Thoracic aorta (tissue), 2 donors: ENCODE data around the gene DPP8. TPM values are rescaled to one million over a fixed set of nuclear protein-coding genes. Genes with fewer than 3 reads are reported as not detected.

Experiments used
- ATAC-seq: fragments of 150-250 bp; one replicate; pipeline ENCODE4 v1.8.0; 2017; ENCODE audit warnings: low read depth; ENCODE audit not compliant: insufficient number of reproducible peaks, low FRiP score
- DNase-seq: peaks from one replicate; pipeline ENCODE4 v3.0.0-alpha.2; 2020; ENCODE audit warnings: low spot score
- H3K27ac ChIP-seq, 2 donors: fragments of 200-600 bp; sonication (generic); 1 replicate in 1 of 2; 2 replicates in 1 of 2; pipeline ENCODE4 v1.5.1; 2016; ENCODE audit warnings: mild to moderate bottlenecking in 2 of 2, moderate library complexity in 2 of 2
- H3K27me3 ChIP-seq: fragments of 200-600 bp; sonication (generic); replicated peaks from 2 replicates; pipeline ENCODE4 v1.6.0; 2016; ENCODE audit warnings: mild to moderate bottlenecking; ENCODE audit not compliant: insufficient read depth
- H3K36me3 ChIP-seq: fragments of 200-600 bp; sonication (generic); one replicate; pipeline ENCODE4 v1.5.1; 2016
- H3K4me1 ChIP-seq, 2 donors: fragments of 200-600 bp; sonication (generic); 1 replicate in 1 of 2; 2 replicates in 1 of 2; pipeline versions ENCODE4 v1.5.1 to v1.6.0; 2016; ENCODE audit warnings: low read depth in 2 of 2, mild to moderate bottlenecking in 1 of 2; ENCODE audit not compliant: control insufficient read depth in 1 of 2
- H3K4me3 ChIP-seq: fragments of 200-600 bp; sonication (generic); 2 replicates; pipeline ENCODE4 v1.5.1; 2016; ENCODE audit warnings: mild to moderate bottlenecking
- H3K9me3 ChIP-seq: fragments of 200-600 bp; sonication (generic); 2 replicates; pipeline ENCODE4 v1.5.1; 2016
- CTCF ChIP-seq: fragments of 200-600 bp; sonication (generic); IDR thresholded peaks from one replicate; pipeline ENCODE4 v1.5.1; 2019; ENCODE audit warnings: antibody characterized with exemption
- total RNA-seq, 2 donors: library from RNA; depleted of rRNA; stranded (reverse); fragments of >200 nt; gene quantifications; one replicate each; pipeline versions ENCODE4 v1.1.0 to v1.2.3, GENCODE V29; 2016

Gene DPP8
- total RNA-seq, 2 donors from 2014 or later: 38.3 to 58.0 TPM

- no peaks in the 10 kb centered on the region for H3K36me3 ChIP-seq
- no peak overlapping the region for H3K27ac ChIP-seq
- DNase-seq: no peak
These were observed 103.7 kb downstream of the DPP8 start for GRCh38 chr15:65413760-65414144.

GRCh38 chr15:65413051-65413759 lies 104.3 kb downstream of the DPP8 start:
- no peak for TF ChIP-seq CTCF
- no peak for ATAC-seq
- Histone ChIP-seq H3K9me3 (no peaks in the 10 kb centered on the region), H3K4me3 (no peak overlapping the region), H3K36me3 (no peaks in the 10 kb centered on the region), H3K27ac (no peak overlapping the region), H3K27me3 (no peaks in the 10 kb centered on the region), H3K4me1 (no peaks in the 10 kb centered on the region)
- no peak for DNase-seq

More at GRCh38 chr15:65413760-65414144, 103.7 kb downstream of the DPP8 start:
- no peaks in the 10 kb centered on the region for H3K9me3 ChIP-seq
- ATAC-seq: no peak
- no peak overlapping the region for H3K4me3 ChIP-seq
- no peaks in the 10 kb centered on the region for H3K4me1 ChIP-seq
- H3K27me3 ChIP-seq: no peaks in the 10 kb centered on the region
- TF ChIP-seq CTCF: no peak

- no peaks in the 10 kb centered on the region for H3K9me3 ChIP-seq
- DNase-seq (no peak), ATAC-seq (no peak)
- no peak overlapping the region for H3K4me3 ChIP-seq
- H3K4me1 ChIP-seq: no peaks in the 10 kb centered on the region
- H3K27ac ChIP-seq: no peak overlapping the region
- H3K27me3 ChIP-seq: no peaks in the 10 kb centered on the region
- TF ChIP-seq CTCF: no peak
- no peaks in the 10 kb centered on the region for H3K36me3 ChIP-seq
These were observed 104.9 kb downstream of the DPP8 start for GRCh38 chr15:65412556-65412955.

GRCh38 chr15:65411465-65412071 lies 105.9 kb downstream of the DPP8 start:
- H3K9me3 ChIP-seq: no peaks in the 10 kb centered on the region
- DNase-seq: no peak

More at GRCh38 chr15:65411465-65412071, 105.9 kb downstream of the DPP8 start:
- no peak for ATAC-seq
- no peak overlapping the region for H3K27ac ChIP-seq
- no peaks in the 10 kb centered on the region for H3K36me3 ChIP-seq
- no peak overlapping the region for H3K4me3 ChIP-seq
- no peaks in the 10 kb centered on the region for H3K27me3 ChIP-seq
- TF ChIP-seq CTCF: no peak
- no peaks in the 10 kb centered on the region for H3K4me1 ChIP-seq
